ENCODE results near the gene GRAMD1B.
"Not testable (repeated sequence)": the region's sequence is repeated elsewhere in the genome, so short reads cannot be mapped to it uniquely, and the experiment has no call there.

GRAMD1B gene

GRCh38 chr11:123513309-123513708, 83.2 kb downstream of the GRAMD1B start:
- DNase-seq = not testable (repeated sequence)

- no peak for DNase-seq
These were observed 86.2 kb downstream of the GRAMD1B start for GRCh38 chr11:123516238-123516637.

GRCh38 chr11:123517559-123518364, 87.7 kb downstream of the GRAMD1B start:
- DNase-seq = no peak

- no peak for DNase-seq
These were observed 88.5 kb downstream of the GRAMD1B start for GRCh38 chr11:123518496-123519054.

DNA sequence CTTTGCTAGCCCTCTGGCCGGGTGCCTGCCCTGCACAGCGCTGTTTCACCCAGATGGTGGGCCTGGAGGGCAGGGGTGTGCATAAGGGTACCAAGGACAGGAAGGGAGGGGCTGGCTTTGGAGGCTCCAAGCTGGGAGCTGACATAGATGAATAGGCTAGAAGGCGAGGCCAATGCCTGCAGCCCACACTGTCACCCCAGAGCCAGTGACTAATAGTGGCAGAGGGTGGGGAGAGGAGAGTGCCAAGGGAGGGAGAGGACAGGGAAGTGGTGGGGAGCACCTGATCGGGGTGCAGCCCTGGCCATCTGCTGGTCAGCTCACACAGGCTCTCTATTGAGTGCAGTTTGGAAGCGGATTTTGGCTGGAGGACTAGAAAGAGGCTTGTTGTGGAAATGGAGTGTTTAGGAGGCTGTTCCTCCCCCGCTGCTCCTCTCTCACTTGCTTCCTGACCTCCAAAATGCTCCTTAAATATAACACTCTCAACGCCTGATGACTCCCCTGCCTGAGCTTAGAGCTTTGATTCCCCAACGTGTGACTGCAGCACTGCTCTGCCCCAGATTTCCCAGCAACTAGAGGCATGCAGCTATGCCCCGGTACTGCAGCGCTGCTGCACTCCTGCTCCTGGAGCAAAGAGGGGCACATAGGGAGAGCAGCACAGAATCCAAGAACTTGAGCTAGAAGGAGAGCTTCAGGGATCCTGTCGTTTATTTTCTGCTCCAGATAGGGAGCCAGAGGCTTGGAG, 89.2 kb downstream of the GRAMD1B start:
- DNase-seq = no peak

DNA sequence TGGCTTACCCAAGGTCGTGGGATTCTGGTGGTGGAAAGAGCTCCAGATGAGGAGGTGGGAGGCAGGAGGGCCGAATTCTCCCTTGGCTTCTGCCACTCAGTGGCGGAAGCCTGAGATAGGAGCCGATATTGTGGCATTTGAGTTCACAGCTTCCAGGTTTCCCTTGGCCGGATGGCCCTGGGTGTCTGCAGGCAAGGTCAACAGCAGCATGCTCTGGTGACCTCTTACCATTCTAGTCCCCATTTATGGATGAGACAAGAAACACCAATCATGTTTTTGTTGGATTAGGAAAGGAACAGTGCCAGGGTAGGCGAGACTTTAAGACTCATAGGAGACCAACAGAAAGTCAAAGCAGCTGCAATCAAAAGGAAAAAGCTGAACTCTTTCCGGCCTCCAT, 89.7 kb downstream of the GRAMD1B start:
- DNase-seq = no peak

- not testable (repeated sequence) for DNase-seq
These were observed 90.4 kb downstream of the GRAMD1B start for GRCh38 chr11:123520476-123520875.

DNA sequence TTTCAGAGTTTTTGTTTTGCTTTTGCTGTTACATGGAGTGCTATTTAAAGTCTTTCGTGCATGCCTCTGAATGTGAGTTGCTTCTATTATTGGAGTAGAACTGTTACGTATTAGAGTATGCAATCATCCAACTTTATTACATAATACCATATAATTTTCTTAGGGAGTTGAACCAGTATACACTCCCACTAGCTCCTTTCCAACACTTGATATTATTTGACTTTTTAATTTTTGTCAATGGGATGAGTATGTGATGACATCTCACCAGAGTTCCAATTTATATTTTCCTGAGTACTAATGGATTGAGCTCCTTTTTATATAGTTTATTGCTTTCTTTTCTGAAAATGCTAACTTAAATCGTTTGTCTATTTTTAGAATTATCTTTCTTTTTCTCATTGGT, 90.9 kb downstream of the GRAMD1B start:
- no peak for DNase-seq

- DNase-seq = no peak
These were observed 91.9 kb downstream of the GRAMD1B start for GRCh38 chr11:123521930-123522329.

DNA sequence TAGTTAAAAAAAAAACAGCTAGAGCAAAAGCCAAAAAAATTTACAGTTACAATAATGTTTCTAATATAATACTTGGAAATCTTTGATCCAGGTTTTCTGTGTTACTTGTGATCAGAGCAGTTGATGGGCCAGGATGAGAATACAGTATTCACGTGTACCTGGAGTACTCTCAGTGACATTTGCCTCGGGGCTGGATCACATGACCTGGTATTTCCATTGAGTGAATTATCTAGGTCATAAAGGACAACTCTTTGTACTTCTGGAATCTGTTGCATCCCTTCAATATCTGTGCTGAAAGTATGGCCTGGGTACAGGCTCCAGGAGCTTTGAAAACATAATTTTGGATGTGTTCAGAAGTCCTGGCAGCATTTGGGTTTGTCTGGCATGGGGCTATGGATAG, 93.5 kb downstream of the GRAMD1B start:
- DNase-seq = no peak

- DNase-seq = no peak
These were observed 95.0 kb downstream of the GRAMD1B start for GRCh38 chr11:123525097-123525496.

GRCh38 chr11:123525511-123525918, 95.4 kb downstream of the GRAMD1B start:
- DNase-seq = no peak

DNA sequence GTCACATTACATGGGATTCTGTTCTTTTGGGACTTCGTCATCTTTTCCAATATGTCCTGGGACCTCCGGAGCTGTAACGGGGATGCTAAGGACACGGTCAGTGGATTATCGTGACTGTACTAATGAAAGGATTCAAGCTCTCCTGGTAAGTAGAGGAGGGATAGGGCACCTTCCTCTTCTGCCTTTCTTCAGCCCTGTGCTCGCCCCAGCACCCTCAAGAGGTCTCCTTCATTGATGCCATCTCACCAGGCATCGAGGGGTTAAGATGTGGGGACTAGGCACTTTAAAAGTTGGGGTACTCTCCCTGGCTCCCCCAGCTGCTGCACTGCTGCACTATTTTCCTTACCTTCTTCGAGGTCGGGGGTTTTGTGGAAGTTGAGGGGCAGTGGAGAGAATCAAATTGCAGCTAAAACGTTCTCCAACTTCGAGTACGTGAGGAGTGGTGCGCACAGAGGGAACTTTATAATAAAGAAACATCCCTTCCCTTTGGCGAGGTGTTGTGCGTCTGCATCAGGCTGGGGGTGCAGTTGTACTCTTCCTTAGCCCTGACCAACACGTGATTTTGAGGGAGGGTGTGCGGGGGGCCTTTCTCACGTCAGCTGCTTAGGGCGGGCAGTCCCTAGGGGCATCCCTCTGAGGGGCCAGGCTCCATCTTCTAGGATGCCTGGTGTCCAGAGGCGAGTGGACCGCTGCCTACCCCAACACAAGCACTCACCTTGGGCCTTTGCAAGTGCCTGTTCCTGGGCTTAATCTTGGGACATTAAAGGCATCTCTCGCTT, 96.1 kb downstream of the GRAMD1B start:
- no peak for DNase-seq

DNA sequence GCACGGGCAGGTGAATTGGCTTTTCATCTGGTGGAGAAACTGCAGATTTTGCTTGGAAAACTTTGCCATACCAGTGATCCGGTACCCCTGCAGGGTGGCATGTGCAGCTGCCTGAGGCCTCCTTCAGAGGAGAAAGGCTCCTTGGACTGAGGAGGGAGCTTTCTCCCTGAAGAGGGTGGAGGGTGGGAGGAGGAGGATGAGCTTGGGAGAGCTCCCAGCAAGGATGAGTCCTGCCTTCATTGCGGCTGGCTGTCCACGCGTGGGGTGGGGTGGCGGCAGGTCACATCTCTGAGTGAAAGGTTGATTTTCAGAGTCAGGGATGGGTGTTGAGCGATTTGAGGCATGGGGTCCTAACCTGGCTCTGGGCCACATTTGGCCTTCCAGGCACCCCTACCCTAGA, 96.8 kb downstream of the GRAMD1B start:
- DNase-seq = no peak

- no peak for DNase-seq
These were observed 97.5 kb downstream of the GRAMD1B start for GRCh38 chr11:123527526-123527925.

DNA sequence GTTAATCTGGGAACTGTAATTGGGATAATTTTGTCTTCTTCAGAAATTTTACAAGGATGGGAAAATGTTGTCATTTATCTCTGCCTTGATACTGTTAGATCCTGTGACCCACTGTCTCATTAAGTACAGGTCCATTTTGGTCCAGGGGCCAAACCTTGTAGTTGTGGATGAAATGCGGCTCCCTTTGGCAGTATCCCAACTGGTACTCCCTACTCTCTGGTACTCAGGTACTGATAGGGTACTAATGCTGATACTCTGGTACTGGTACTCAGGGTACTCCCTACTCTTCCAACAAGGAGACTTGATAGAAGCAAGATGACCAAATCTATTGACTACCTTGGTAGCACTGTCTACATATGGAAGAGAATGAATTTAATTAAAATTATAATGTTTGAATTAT, 97.9 kb downstream of the GRAMD1B start:
- DNase-seq = no peak

GRCh38 chr11:123531325-123531724, 101.3 kb downstream of the GRAMD1B start:
- no peak for DNase-seq

GRCh38 chr11:123532131-123532530, 102.1 kb downstream of the GRAMD1B start:
- DNase-seq = no peak

- no peak for DNase-seq
These were observed 105.3 kb downstream of the GRAMD1B start for GRCh38 chr11:123535401-123535800.

GRCh38 chr11:123536690-123537437, 106.8 kb downstream of the GRAMD1B start:
- DNase-seq = no peak

- no peak for DNase-seq
These were observed 107.7 kb downstream of the GRAMD1B start for GRCh38 chr11:123537726-123538125.

DNA sequence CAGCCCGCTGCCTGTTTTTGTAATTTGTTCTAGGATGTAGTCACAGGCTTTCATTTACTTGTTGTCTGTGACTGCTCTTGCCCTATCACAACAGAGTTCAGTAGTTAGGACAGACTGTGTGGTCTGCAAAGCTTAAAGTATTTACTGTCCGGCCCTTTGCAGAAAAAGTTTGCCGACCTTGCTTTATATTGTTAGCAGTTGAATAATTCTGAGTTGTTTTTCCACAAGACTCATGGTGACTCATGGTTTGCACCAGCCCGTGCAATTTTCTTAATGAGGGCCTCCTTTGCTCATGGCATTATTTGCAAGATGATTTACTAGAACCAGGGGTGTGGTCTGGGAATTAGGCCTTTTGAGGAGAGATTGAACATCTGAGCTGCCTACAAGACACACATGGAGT, 113.7 kb downstream of the GRAMD1B start:
- DNase-seq = no peak
